ENCODE results near the gene COMTD1.
A peak's percentile ranks its signal among the peaks of the same experiment; 100 is the strongest.

The COMTD1 gene

GRCh38 chr10:75245354-75246250 lies 9.8 kb upstream of the COMTD1 start:
- no peak for DNase-seq (ENCODE audit: low spot score)

GRCh38 chr10:75244487-75245353 lies 9.0 kb upstream of the COMTD1 start:
- DNase-seq (ENCODE audit: low spot score), result no peak

- DNase-seq (ENCODE audit: low spot score), result no peak
Observed at GRCh38 chr10:75243426-75243825, 7.7 kb upstream of the COMTD1 start.

GRCh38 chr10:75240329-75241076 lies 4.7 kb upstream of the COMTD1 start:
- DNase-seq (ENCODE audit: low spot score), result no peak

GRCh38 chr10:75239096-75239790 lies 3.5 kb upstream of the COMTD1 start:
- DNase-seq (ENCODE audit: low spot score), result no peak

- no peak for DNase-seq (ENCODE audit: low spot score)
Observed at GRCh38 chr10:75238182-75239095, 2.7 kb upstream of the COMTD1 start.

GRCh38 chr10:75236178-75236825 lies 545 bp upstream of the COMTD1 start:
- DNase-seq (ENCODE audit: low spot score), result no peak

GRCh38 chr10:75234683-75235374 lies 928 bp downstream of the COMTD1 start:
- DNase-seq (ENCODE audit: low spot score), result no peak

- DNase-seq (ENCODE audit: low spot score), result peak; percentile 98
Observed at GRCh38 chr10:75234017-75234682, 1.6 kb downstream of the COMTD1 start.

GRCh38 chr10:75233444-75234016 lies 2.2 kb downstream of the COMTD1 start:
- DNase-seq (ENCODE audit: low spot score), result no peak

GRCh38 chr10:75231672-75232581 lies 3.8 kb downstream of the COMTD1 start:
- no peak for DNase-seq (ENCODE audit: low spot score)

GRCh38 chr10:75230600-75231038 lies 5.1 kb downstream of the COMTD1 start:
- peak; percentile 96 for DNase-seq (ENCODE audit: low spot score)

GRCh38 chr10:75229971-75230370 lies 5.8 kb downstream of the COMTD1 start:
- no peak for DNase-seq (ENCODE audit: low spot score)

GRCh38 chr10:75228834-75229233 lies 6.9 kb downstream of the COMTD1 start:
- no peak for DNase-seq (ENCODE audit: low spot score)

GRCh38 chr10:75228278-75228677 lies 7.5 kb downstream of the COMTD1 start:
- DNase-seq (ENCODE audit: low spot score), result no peak

- no peak for DNase-seq (ENCODE audit: low spot score)
Observed at GRCh38 chr10:75226656-75227055, 9.1 kb downstream of the COMTD1 start.

- no peak for DNase-seq (ENCODE audit: low spot score)
Observed at GRCh38 chr10:75226095-75226494, 9.7 kb downstream of the COMTD1 start.
